Measurements from ENCODE around the gene SSNA1. TPM values are rescaled to one million over a fixed set of nuclear protein-coding genes. Genes with fewer than 3 reads are reported as not detected.

The SSNA1 gene
- total RNA-seq, 1 donor from 2014 or later, result 58.1 TPM

GRCh38 chr9:137141050-137141810 is 47.2 kb upstream of the SSNA1 start:
- H3K9me3 Mint-ChIP-seq (ENCODE audit: unreplicated experiment), result no peaks in the 10 kb centered on the region
- H3K4me1 Mint-ChIP-seq (ENCODE audit: unreplicated experiment), result no peaks in the 10 kb centered on the region
- peak; percentile 80 for DNase-seq (ENCODE audit: extremely low spot score, unreplicated experiment)
- H3K27ac Mint-ChIP-seq (ENCODE audit: unreplicated experiment), result no peak overlapping the region
- TF ChIP-seq, protein P1, sequence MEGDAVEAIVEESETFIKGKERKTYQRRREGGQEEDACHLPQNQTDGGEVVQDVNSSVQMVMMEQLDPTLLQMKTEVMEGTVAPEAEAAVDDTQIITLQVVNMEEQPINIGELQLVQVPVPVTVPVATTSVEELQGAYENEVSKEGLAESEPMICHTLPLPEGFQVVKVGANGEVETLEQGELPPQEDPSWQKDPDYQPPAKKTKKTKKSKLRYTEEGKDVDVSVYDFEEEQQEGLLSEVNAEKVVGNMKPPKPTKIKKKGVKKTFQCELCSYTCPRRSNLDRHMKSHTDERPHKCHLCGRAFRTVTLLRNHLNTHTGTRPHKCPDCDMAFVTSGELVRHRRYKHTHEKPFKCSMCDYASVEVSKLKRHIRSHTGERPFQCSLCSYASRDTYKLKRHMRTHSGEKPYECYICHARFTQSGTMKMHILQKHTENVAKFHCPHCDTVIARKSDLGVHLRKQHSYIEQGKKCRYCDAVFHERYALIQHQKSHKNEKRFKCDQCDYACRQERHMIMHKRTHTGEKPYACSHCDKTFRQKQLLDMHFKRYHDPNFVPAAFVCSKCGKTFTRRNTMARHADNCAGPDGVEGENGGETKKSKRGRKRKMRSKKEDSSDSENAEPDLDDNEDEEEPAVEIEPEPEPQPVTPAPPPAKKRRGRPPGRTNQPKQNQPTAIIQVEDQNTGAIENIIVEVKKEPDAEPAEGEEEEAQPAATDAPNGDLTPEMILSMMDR (IDR thresholded peaks at IDR 0.05), result no peak
- H3K4me3 Mint-ChIP-seq (ENCODE audit: unreplicated experiment), result no peak overlapping the region
- no peaks in the 10 kb centered on the region for H3K36me3 Mint-ChIP-seq (ENCODE audit: unreplicated experiment)
- H3K27me3 Mint-ChIP-seq (ENCODE audit: unreplicated experiment), result peaks cover 32% of the 10 kb centered on the region

DNA sequence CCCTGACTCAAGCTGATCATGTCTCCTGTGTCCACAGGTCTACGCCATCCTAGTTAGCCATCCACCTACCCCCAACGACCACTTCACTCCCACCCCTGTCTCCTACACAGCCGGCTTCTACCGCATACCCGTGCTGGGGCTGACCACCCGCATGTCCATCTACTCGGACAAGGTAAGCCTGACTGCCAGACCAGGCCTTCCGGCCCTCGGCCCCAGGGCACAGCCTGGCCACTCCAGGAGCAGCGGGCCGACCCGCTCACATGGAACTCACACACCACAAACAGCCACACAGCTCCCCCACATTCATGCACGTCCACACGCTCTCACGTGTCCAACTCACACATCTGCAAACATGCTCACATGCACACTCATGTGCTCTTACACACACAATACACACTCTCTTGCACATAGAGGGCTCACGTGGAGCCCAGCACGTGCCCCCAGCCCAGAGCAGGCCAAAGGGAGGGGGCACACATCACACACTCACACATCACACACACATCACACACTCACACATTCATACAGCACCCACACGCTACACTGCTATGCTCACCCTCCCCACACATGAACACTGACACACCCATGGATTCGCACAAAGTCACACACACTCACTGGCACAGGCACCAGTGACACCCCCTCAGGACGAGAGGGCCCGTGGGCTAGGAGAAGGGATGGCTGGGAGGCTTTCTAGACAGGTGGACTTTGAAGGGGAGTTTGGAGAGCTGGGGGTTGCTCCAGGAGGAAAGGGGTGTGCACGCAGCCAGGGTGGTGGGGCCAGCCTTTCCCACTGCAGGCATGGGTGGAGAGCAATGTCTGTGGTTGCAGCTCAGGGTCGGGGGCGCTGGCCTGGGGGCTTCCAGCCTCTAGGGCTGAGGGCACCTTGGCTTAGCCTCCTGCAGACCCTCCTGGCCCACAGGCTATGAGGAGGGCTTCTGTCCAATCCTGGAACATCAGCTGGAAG is 46.2 kb upstream of the SSNA1 start:
- Mint-ChIP-seq H3K9me3 (ENCODE audit: unreplicated experiment) (no peaks in the 10 kb centered on the region), H3K4me1 (ENCODE audit: unreplicated experiment) (no peaks in the 10 kb centered on the region), H3K27ac (ENCODE audit: unreplicated experiment) (no peak overlapping the region), H3K4me3 (ENCODE audit: unreplicated experiment) (no peak overlapping the region), H3K27me3 (ENCODE audit: unreplicated experiment) (peaks cover 30% of the 10 kb centered on the region), H3K36me3 (ENCODE audit: unreplicated experiment) (no peaks in the 10 kb centered on the region)
- no peak for DNase-seq (ENCODE audit: extremely low spot score, unreplicated experiment)
- TF ChIP-seq, protein P1 (IDR thresholded peaks at IDR 0.05), result no peak

GRCh38 chr9:137143459-137143858 is 45.0 kb upstream of the SSNA1 start:
- Mint-ChIP-seq H3K36me3 (ENCODE audit: unreplicated experiment) (no peaks in the 10 kb centered on the region), H3K9me3 (ENCODE audit: unreplicated experiment) (no peaks in the 10 kb centered on the region)

DNA sequence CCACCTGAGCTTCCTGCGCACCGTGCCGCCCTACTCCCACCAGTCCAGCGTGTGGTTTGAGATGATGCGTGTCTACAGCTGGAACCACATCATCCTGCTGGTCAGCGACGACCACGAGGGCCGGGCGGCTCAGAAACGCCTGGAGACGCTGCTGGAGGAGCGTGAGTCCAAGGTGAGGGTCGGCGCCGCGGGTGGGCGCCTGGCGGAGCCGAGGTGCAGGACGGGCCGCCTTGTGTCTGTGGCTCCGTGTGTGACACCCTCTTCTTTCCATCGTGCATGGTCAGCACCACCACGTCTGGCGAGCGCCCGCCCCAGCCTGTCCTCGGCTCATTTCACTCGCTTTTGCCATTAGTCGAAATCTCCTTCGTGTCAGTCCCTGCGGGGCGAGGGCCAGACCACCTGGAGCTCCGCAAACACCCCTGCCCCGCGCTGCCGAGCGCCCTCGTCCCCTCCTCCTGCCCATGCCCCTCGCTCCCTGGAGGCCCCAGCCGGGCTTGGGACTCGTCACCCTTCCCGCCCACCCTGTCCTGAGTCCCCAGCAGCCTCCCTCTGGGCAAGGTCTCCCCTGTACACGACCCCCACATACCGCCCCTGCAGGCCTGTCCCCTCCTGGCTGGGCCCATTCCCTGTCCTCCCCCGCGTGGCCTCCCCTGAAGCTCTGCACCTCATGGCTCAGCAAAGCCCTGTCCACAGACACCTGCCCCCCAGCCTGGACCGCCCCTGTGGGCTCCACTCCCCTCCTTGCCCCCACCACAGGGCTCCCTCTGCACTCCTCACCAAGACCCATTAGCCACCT is 42.5 kb upstream of the SSNA1 start:
- no peaks in the 10 kb centered on the region for H3K9me3 Mint-ChIP-seq (ENCODE audit: unreplicated experiment)
- peaks cover 7% of the 10 kb centered on the region for H3K27me3 Mint-ChIP-seq (ENCODE audit: unreplicated experiment)
- no peak overlapping the region for H3K4me3 Mint-ChIP-seq (ENCODE audit: unreplicated experiment)
- no peaks in the 10 kb centered on the region for H3K4me1 Mint-ChIP-seq (ENCODE audit: unreplicated experiment)
- TF ChIP-seq, protein P1 (IDR thresholded peaks at IDR 0.05), result no peak
- H3K36me3 Mint-ChIP-seq (ENCODE audit: unreplicated experiment), result no peaks in the 10 kb centered on the region
- DNase-seq (ENCODE audit: extremely low spot score, unreplicated experiment), result no peak
- H3K27ac Mint-ChIP-seq (ENCODE audit: unreplicated experiment), result no peak overlapping the region

More at GRCh38 chr9:137143459-137143858, 45.0 kb upstream of the SSNA1 start:
- no peak for DNase-seq (ENCODE audit: extremely low spot score, unreplicated experiment)
- Mint-ChIP-seq H3K27me3 (ENCODE audit: unreplicated experiment) (peaks cover 22% of the 10 kb centered on the region), H3K27ac (ENCODE audit: unreplicated experiment) (no peak overlapping the region), H3K4me3 (ENCODE audit: unreplicated experiment) (no peak overlapping the region), H3K4me1 (ENCODE audit: unreplicated experiment) (no peaks in the 10 kb centered on the region)
- TF ChIP-seq, protein P1 (IDR thresholded peaks at IDR 0.05), result no peak

Measured in osteocyte (in vitro differentiated cells).